GM21786 (cell line): Measurements from ENCODE around the gene PAGE2.
"Not testable (repeated sequence)": the region's sequence is repeated elsewhere in the genome, so short reads cannot be mapped to it uniquely, and the experiment has no call there.

Experiments
- ATAC-seq: cut with Tn5 transposase; IDR thresholded peaks from one replicate; pipeline ENCODE4 v1.9.1; 2021; ENCODE audit not compliant: unreplicated experiment

The PAGE2 gene

DNA sequence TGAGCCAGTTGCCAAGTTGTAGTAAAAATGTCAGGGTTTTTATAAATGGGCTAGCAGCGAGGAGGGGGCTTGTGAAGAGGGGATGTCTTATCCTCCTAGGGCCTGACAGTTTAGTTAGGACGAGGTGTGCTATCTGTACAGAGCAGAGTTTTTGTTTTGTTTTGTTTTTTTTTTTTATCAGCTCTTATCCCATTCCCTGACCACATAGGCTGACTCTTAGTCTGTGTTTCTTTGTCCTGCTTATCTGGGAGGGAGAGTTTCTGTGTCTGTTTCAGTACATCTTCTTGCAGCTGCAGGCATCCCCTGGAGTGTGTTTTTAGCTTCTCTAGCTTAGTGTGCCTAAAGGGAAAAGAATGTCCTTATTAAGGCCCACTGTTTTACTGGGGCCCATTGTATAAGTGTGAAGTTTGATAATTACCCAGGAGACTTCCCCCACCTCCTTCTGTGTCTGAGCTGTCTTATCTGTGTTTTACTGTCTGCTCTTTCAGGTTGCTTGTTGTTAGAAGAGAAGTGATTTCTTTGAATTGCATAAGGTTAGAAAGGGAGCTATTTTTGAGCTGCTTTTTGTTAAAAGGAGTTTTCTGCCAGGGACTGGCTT, 32.0 kb downstream of the PAGE2 start:
- no peak for ATAC-seq

DNA sequence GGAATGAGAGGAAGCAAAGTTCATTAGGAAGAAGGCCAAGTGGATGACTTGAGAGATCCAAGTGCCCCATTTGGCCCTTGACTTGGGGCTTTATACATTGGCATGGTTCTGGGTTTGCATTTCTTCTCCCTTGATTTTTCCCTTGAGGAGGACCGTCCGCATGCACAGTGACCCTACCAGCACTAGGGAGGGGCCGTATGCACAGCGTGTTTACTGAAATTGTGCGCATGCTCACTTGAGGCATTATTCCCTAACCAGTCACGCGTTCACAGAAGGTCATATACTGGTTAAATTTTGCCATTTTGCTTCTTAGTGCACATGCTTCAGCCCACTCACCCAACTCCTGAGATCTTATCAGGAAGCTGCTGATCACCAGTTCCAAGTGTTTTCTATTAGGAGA, 35.1 kb downstream of the PAGE2 start:
- ATAC-seq = no peak

DNA sequence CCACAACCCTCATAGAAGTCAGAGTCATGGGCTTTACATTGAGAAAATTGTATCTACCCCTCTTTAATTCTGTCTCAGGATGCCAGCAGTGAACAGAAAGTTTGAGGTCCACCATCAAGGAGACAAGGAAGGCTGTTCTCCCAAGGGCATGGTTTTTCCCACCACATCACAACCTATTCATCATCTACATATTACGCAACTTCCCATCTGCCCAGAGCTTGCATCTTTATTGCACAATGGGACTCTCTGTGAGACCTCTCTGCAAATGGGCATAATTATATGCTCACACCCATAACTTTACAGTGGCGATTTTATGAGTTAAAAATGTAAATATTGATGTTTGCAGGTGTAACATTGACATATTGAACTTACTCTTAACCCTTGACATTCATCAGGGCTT, 38.9 kb downstream of the PAGE2 start:
- no peak for ATAC-seq

DNA sequence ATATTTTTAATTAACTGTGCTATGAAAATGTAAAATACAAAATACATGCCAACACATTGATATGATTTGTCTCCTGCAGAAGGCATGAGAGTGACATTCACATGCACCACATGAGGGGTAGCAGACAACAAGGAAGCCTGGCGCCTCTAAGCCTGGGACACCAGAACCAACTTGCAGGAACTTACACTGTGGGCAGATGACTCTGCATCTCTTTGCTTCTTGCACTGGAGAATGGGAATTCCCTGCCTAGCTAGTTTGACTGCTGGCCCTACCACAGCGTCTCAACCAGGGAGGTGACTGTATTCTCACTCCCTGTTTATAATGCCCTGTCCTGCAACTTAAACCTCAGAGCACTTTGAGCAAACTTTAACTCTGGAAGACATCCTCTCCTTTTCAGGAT, 40.5 kb downstream of the PAGE2 start:
- no peak for ATAC-seq

DNA sequence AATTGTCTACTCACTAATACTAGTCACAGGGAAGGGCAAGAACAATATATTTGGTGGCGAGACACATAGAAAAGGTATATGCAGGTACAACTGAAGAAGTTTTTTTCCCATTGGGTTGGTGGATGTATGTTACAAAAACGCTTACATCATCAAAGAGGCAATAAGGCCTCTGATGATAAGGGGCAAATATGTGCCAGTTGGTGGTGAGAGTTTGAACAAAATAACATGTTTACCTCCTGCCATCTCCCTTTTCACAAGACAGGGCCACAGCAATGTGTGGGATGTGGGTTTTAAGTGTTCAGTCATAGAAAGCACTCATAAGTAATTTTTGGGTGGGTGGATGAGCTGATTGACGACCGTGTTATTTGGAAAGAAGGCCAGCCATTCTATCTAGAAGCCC, 41.7 kb downstream of the PAGE2 start:
- ATAC-seq = no peak

DNA sequence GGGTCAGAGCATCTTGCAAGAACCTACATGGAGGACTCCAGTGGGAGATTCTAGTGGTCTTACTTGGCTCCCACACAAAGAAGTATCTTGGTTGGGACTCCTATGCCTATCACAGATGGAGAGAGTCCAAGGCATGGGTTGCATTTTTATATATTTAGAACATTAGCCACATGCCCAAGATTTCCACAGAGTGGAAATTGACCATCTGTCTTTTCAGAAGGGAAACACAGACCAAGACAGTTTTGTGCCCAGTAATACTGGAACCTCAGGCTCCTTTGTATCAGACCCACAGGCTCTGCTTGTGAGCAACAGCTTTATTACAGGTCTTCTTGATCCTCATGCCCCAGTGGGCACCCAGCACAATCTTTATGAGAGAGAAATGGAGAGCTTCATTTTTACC, 43.6 kb downstream of the PAGE2 start:
- ATAC-seq = no peak

DNA sequence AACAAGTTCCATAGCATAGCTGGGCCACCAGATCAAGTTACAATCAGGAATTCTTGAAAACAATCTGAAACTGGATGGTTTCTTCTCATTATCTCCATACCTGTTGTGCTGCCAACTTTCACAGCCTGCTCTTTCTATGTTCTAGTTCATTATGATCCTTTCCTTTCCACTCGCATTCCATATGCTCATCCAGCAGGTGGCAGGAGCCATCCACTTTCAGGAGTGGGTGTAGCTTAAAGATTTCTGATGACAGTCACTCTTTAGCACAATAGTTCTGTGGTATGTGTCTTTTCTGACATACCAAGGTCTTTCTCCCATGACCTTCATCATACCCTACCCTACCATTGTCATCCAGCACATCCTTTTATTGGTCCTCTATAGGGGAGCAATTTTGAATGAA, 46.4 kb downstream of the PAGE2 start:
- ATAC-seq = no peak

DNA sequence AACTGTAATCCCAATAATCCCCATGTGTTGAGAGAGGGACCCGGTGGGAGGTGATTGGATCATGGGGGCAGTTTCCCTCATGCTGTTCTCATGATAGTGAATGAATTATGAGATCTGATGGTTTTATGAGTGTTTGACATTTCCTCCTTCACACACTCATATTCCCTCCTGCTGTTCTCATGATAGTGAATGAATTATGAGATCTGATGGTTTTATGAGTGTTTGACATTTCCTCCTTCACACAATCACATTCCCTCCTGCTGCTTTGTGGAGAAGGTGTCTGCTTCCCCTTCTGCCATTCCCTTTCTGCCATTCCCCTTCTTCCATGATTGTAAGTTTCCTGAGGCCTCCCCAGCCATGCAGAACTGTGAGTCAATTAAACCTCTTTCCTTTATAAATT, 52.0 kb downstream of the PAGE2 start:
- not testable (repeated sequence) for ATAC-seq
